ENCODE measurements around the gene MEGF9.

GRCh38 chr9:120609636-120610035 is 104.6 kb downstream of the MEGF9 start:
- no peak for TF ChIP-seq CTCF (optimal IDR thresholded peaks at IDR 0.05 in 1 of 3, IDR thresholded peaks at IDR 0.05 in 1 of 3, conservative IDR thresholded peaks at IDR 0.05 in 1 of 3; ENCODE audit: extremely low read depth in 1 of 3, insufficient read depth in 2 of 3, low read length in 3 of 3)
- no peak for TF ChIP-seq EZH2 (IDR thresholded peaks at IDR 0.05; ENCODE audit: low read length)

Measured in keratinocyte (primary cell).